ENCODE measurements around the gene PDCD1.

PDCD1 gene

DNA sequence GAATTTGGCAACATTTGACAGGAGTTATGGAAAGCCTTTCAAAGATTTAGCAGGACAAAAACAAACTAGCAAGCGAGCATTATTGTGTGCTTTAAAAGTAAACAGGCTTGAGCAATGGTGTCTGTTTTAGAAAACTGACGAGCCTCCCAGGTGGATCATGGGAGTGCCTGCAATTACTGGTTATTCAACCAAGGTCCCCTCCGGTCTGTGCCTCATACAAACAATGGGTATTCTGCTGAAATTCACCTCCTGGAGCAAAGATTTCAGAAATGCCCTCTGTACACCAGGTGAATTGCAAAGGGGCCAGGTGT is 33.2 kb upstream of the PDCD1 start:
- TF ChIP-seq, protein P1, sequence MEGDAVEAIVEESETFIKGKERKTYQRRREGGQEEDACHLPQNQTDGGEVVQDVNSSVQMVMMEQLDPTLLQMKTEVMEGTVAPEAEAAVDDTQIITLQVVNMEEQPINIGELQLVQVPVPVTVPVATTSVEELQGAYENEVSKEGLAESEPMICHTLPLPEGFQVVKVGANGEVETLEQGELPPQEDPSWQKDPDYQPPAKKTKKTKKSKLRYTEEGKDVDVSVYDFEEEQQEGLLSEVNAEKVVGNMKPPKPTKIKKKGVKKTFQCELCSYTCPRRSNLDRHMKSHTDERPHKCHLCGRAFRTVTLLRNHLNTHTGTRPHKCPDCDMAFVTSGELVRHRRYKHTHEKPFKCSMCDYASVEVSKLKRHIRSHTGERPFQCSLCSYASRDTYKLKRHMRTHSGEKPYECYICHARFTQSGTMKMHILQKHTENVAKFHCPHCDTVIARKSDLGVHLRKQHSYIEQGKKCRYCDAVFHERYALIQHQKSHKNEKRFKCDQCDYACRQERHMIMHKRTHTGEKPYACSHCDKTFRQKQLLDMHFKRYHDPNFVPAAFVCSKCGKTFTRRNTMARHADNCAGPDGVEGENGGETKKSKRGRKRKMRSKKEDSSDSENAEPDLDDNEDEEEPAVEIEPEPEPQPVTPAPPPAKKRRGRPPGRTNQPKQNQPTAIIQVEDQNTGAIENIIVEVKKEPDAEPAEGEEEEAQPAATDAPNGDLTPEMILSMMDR (IDR thresholded peaks at IDR 0.05; ENCODE audit: unreplicated experiment in 3 of 3), result no peak
- Mint-ChIP-seq H3K4me3 (no peak overlapping the region), H3K4me1 (peaks cover 51% of the 10 kb centered on the region), H3K9me3 (peaks cover 5% of the 10 kb centered on the region), H3K27ac (no peak overlapping the region), H3K27me3 (ENCODE audit: low read depth) (peaks cover 10% of the 10 kb centered on the region), H3K36me3 (ENCODE audit: low read depth) (peaks cover 14% of the 10 kb centered on the region)

DNA sequence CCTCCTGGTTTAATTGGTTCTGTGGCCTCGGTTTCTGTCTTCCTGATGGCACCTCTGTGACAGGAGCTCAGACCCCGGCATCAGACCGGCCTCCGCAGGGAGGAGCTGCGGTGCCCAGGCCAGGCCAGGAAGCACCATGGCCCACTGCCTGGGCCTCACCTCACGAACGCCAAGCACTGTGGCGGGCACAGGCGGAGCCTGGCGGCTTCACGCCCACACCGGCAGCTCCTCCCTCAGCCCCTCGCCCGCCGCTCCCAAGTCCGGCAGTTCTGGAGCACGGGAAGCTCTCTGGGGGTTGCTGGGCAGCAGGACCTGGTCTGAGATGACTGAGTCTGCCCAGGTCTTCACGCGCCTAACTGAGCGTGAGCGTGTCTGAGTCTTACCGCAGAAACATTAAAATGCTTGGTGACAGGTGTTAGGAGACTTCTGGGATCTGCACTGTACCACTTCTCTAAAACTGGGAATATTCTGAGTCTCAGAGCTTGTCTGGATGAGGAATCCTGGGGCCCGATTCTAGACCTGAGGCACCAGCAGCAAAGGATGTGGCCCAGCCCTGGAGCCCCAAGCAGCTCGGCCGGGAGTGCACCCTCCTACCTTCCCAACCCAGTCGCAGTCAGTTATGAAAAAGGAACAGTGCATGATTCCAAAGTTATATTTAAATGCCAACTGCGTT is 32.8 kb upstream of the PDCD1 start:
- Mint-ChIP-seq H3K27ac (no peak overlapping the region), H3K36me3 (ENCODE audit: low read depth) (peaks cover 16% of the 10 kb centered on the region), H3K9me3 (peaks cover 5% of the 10 kb centered on the region), H3K27me3 (ENCODE audit: low read depth) (peaks cover 10% of the 10 kb centered on the region), H3K4me3 (no peak overlapping the region), H3K4me1 (peaks cover 55% of the 10 kb centered on the region)
- TF ChIP-seq, protein P1 (IDR thresholded peaks at IDR 0.05; ENCODE audit: unreplicated experiment in 3 of 3), result no peak

DNA sequence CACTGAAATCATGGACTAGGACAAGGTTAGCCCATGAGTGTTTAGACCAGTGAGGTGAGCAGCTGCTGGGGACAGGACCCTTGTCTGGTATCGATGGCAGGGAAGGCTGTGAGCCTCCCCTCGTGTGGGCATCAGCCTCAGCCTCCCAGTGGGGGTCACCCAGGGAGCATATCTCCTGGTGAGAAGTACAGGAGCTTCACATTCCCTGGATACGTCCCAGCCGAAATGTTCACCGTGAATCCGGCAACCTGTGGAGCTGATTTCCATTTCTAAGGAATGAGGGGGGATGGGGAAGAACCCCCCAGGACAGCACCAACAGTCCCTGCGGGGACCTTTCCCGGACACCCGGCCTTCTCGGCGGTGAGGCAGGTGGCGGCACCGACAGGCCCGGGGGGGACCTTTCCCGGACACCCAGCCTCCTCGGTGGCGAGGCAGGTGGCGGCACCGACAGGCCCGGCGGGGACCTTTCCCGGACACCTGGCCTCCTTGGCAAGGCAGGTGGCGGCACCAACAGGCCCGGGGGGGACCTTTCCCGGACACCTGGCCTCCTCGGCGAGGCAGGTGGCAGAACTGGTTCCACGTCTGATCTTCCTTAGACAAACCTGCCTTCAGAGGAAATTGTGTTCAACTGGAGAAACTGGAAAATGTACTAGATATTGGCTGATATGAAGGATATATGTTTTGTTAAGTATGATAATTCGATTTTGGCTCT is 32.0 kb upstream of the PDCD1 start:
- no peak overlapping the region for H3K4me3 Mint-ChIP-seq

DNA sequence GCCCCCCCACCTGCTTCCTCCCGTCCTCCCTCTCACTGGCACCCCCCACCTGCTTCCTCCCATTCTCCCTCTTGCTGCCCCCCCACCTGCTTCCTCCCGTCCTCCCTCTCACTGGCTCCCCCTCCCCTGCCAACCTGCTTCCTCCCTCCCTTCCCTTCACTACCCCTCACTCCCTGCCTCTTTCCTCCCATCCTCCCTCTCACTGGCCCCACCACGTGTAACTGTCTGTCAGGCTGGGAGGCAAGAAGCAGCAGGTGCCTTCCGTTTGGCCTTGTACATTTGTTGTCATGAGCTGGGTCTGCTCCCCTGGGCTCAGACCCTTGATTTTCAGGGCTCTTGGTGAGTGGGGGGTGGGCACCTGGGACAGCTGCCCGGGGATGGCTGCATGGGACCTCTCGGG is 29.9 kb upstream of the PDCD1 start:
- H3K27me3 Mint-ChIP-seq (ENCODE audit: low read depth), result peaks cover 23% of the 10 kb centered on the region
- TF ChIP-seq, protein P1 (IDR thresholded peaks at IDR 0.05; ENCODE audit: unreplicated experiment in 3 of 3), result no peak
- H3K36me3 Mint-ChIP-seq (ENCODE audit: low read depth), result peaks cover 21% of the 10 kb centered on the region
- no peak overlapping the region for H3K4me3 Mint-ChIP-seq
- H3K4me1 Mint-ChIP-seq, result peaks cover 70% of the 10 kb centered on the region
- peaks cover 5% of the 10 kb centered on the region for H3K9me3 Mint-ChIP-seq
- H3K27ac Mint-ChIP-seq, result peak overlapping the region; percentile 14 to 68 (median 37)

More for the DNA sequence above, 32.0 kb upstream of the PDCD1 start:
- Mint-ChIP-seq H3K9me3 (peaks cover 5% of the 10 kb centered on the region), H3K4me1 (peaks cover 59% of the 10 kb centered on the region), H3K36me3 (ENCODE audit: low read depth) (peaks cover 18% of the 10 kb centered on the region), H3K27ac (no peak overlapping the region), H3K27me3 (ENCODE audit: low read depth) (peaks cover 14% of the 10 kb centered on the region)
- TF ChIP-seq, protein P1 (IDR thresholded peaks at IDR 0.05; ENCODE audit: unreplicated experiment in 3 of 3), result no peak

DNA sequence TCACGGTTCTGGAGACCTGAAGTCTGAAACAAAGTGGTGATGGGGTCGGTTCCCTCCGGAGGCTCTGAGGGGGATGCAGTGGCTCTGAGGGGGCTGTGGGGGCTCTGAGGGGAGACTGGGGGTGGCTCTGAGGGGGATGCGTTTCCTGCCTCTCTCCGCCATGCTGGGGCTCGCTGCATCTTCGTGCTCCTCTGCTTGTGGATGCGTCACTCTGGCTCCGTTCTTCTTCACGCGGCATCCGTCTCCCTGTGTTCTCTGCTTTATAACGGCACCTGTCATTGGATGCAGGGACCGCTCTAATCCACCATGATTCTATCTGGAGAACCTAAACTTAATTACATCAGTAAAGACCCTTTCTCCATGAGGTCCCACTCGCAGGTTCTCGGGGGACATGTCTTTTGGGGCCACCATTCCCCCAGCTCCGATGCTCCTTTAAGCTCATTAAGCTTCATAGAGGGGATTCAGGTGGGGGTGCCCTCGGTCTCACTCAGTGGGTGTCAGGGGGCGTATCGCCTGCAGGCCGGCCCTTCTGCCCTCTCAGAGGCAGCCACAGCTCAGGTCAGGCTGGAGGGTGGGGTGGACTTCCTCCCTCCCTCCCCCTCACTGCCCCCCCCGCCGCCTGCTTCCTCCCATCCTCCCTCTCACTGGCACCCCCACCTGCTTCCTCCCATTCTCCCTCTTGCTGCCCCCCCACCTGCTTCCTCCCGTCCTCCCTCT is 29.3 kb upstream of the PDCD1 start:
- peaks cover 21% of the 10 kb centered on the region for H3K36me3 Mint-ChIP-seq (ENCODE audit: low read depth)
- H3K4me3 Mint-ChIP-seq, result peak overlapping the region in 2 of 3 experiments; percentile 50 to 72
- TF ChIP-seq, protein P1 (IDR thresholded peaks at IDR 0.05; ENCODE audit: unreplicated experiment in 3 of 3), result no peak
- H3K27me3 Mint-ChIP-seq (ENCODE audit: low read depth), result peaks cover 26% of the 10 kb centered on the region
- H3K4me1 Mint-ChIP-seq, result peaks cover 69% of the 10 kb centered on the region
- H3K9me3 Mint-ChIP-seq, result peaks cover 5% of the 10 kb centered on the region
- peak overlapping the region; percentile 42 to 84 (median 82) for H3K27ac Mint-ChIP-seq

Measured in nephron (organoid).